Measurements from ENCODE around the gene UBAP2.

UBAP2 gene

GRCh38 chr9:33893861-33894260 is 154.8 kb downstream of the UBAP2 start:
- TF ChIP-seq CTCF (IDR thresholded peaks at IDR 0.05; ENCODE audit: borderline replicate concordance, control extremely low read depth, extremely low read depth, insufficient read depth, missing control alignments) = no peak
- in situ Hi-C loops (cut with MboI; ENCODE audit: low sequenced_read_pairs, unreplicated experiment) = no loop called here
- DNase-seq (ENCODE audit: low spot score) = no peak

GRCh38 chr9:33885948-33886347 is 162.7 kb downstream of the UBAP2 start:
- DNase-seq (ENCODE audit: low spot score) = no peak
- in situ Hi-C loops (cut with MboI; ENCODE audit: low sequenced_read_pairs, unreplicated experiment) = no loop called here
- TF ChIP-seq CTCF (IDR thresholded peaks at IDR 0.05; ENCODE audit: borderline replicate concordance, control extremely low read depth, extremely low read depth, insufficient read depth, missing control alignments) = no peak

- in situ Hi-C loops (cut with MboI; ENCODE audit: low sequenced_read_pairs, unreplicated experiment) = no loop called here
- no peak for DNase-seq (ENCODE audit: low spot score)
- no peak for TF ChIP-seq CTCF (IDR thresholded peaks at IDR 0.05; ENCODE audit: borderline replicate concordance, control extremely low read depth, extremely low read depth, insufficient read depth, missing control alignments)
Measured at GRCh38 chr9:33884856-33885701, 163.6 kb downstream of the UBAP2 start.

- DNase-seq (ENCODE audit: low spot score) = no peak
- in situ Hi-C loops (cut with MboI; ENCODE audit: low sequenced_read_pairs, unreplicated experiment) = no loop called here
- no peak for TF ChIP-seq CTCF (IDR thresholded peaks at IDR 0.05; ENCODE audit: borderline replicate concordance, control extremely low read depth, extremely low read depth, insufficient read depth, missing control alignments)
Measured at GRCh38 chr9:33881635-33882034, 167.1 kb downstream of the UBAP2 start.

DNA sequence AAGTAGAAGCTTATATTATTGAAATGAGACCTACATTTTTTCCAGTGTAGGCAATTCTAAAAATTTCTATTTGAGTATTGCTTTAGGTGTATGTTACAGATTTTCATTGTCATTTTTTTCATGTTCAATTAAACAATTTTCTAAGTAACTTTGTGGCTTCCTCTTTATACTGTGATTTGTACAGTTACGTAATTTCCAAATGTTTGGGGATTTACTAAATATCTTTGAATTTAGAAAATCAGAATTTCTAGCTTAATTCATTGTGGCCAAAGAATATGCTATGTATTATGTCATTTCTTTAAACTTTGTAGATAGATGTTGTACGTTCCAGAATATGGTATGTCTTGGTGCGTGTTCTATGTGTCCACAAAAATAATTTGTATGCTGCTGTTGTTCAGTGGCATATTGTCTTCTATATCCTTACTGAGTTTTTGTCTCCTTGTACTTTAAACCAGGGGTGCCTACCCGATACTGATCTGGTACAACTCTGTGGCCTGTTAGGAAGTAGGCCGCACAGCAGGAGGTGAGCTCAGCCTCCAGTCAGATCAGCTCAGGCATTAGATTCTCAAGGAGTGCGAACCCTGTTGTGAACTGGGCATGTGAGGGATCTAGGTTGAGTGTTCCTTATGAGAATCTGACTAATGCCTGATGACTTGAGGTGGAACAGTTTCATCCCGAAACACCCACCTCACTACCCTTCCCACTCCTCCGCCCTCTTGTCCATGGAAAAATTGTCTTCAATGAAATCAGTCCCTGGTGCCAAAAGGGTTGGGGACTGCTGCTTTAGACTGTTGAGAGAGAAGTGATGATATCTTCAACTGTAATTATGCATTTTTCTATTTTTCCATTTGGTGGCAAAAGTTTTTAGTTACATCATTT is 168.2 kb downstream of the UBAP2 start:
- in situ Hi-C loops (cut with MboI; ENCODE audit: low sequenced_read_pairs, unreplicated experiment) = no loop called here
- DNase-seq (ENCODE audit: low spot score) = no peak
- no peak for TF ChIP-seq CTCF (IDR thresholded peaks at IDR 0.05; ENCODE audit: borderline replicate concordance, control extremely low read depth, extremely low read depth, insufficient read depth, missing control alignments)

DNA sequence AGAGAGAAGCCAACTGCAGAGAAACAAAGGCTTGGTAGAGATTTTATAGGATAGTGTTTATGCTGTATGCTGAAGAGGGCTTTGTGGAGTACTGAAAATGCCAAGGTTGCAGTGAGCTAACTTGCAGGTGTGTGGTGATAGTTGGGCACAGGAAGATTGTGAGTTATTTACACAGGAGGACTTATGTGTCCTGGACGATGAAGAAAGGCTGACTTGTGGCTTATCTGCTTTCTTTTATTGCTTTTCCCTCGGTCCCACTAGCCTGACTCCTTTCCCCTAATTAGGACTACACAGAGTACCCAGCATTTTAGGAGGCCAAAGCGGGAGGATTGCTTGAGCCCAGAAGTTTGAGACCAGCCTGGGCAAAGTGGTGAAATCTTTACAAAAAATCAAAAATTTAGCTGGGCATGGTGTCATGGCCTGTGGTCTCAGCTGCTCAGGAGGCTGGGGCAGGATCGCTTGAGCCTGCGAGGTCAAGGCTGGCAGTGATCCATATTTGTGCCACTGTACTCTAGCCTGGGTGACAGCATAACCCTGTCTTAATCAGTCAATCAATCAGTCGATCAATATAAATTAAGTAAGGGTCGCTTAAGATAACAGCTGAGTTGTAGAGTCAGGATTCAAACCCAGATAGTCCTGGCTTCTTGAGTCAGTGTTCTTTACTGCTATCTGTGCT is 169.9 kb downstream of the UBAP2 start:
- TF ChIP-seq CTCF (IDR thresholded peaks at IDR 0.05; ENCODE audit: borderline replicate concordance, control extremely low read depth, extremely low read depth, insufficient read depth, missing control alignments) = no peak
- in situ Hi-C loops (cut with MboI; ENCODE audit: low sequenced_read_pairs, unreplicated experiment) = no loop called here
- DNase-seq (ENCODE audit: low spot score) = no peak
